ENCODE results near the gene STAMBP. TPM values are rescaled to one million over a fixed set of nuclear protein-coding genes. Genes with fewer than 3 reads are reported as not detected.

Gene STAMBP
- total RNA-seq, 4 donors from 2014 or later = 14.4 to 27.0 (median 20.0) TPM

GRCh38 chr2:73908689-73909652 is 80.2 kb downstream of the STAMBP start:
- TF ChIP-seq, protein P1, sequence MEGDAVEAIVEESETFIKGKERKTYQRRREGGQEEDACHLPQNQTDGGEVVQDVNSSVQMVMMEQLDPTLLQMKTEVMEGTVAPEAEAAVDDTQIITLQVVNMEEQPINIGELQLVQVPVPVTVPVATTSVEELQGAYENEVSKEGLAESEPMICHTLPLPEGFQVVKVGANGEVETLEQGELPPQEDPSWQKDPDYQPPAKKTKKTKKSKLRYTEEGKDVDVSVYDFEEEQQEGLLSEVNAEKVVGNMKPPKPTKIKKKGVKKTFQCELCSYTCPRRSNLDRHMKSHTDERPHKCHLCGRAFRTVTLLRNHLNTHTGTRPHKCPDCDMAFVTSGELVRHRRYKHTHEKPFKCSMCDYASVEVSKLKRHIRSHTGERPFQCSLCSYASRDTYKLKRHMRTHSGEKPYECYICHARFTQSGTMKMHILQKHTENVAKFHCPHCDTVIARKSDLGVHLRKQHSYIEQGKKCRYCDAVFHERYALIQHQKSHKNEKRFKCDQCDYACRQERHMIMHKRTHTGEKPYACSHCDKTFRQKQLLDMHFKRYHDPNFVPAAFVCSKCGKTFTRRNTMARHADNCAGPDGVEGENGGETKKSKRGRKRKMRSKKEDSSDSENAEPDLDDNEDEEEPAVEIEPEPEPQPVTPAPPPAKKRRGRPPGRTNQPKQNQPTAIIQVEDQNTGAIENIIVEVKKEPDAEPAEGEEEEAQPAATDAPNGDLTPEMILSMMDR (IDR thresholded peaks at IDR 0.05) = no peak
- DNase-seq (ENCODE audit: low spot score) (no peak), ATAC-seq (ENCODE audit: low FRiP score) (no peak)

DNA sequence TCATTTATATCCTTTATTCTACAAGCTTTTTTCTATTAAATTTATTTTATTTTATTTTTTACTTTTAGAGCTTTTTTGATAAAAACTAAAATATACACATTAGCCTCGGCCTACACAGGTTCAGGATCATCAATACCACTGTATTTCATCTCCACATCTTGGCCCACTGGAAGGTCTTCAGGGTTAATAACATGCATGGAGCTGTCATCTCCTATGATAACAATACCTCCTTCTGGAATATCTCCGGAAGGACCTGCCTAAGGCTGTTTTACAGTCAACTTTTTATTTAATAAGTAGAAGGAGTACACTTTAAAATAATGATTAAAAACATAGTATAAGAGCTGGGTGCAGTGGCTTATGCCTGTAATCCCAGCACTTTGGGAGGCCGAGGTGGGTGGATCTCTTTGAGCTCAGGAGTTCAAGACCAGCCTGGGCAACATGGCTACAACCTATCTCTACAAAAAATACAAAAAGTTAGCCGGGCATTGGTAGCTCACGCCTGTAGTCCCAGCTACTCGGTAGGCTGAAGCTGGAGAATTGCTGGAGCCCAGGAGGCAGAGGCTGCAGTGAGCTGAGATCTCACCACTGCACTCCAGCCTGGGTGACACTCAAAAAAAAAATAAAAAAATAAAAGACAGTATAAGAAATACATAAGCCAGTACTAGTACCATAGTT is 82.2 kb downstream of the STAMBP start:
- TF ChIP-seq, protein P1 (IDR thresholded peaks at IDR 0.05) = no peak
- ATAC-seq (ENCODE audit: low FRiP score) (no peak), DNase-seq (ENCODE audit: low spot score) (no peak)

GRCh38 chr2:73911548-73912208 is 82.9 kb downstream of the STAMBP start:
- DNase-seq (ENCODE audit: low spot score) = no peak
- no peak for ATAC-seq (ENCODE audit: low FRiP score)
- TF ChIP-seq, protein P1 (IDR thresholded peaks at IDR 0.05) = no peak

DNA sequence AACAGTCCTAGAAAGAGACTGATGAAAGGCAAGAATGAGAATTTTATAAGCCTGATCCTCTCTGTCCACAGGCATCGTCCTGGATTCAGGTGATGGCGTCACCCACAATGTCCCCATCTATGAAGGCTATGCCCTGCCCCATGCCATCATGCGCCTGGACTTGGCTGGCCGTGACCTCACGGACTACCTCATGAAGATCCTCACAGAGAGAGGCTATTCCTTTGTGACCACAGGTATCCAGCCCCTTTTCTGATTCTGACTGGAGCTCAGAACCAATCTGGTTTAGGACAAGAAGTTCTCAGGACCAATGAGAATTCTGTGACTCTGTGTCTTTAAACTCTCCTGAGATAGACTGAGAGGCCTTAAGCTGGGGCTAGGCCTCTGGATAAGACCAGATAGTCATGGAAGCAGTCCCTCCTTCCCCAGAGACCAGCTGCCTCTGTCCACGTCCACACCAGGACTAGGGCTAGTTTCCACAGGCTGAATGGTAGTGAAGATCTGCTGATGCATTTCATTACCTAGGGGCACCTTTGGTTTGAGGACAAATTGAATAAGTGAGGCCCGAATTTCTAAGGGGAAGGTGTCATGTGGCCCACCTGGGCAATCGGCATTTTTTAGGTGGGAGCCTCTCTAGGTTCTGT is 84.8 kb downstream of the STAMBP start:
- TF ChIP-seq, protein P1 (IDR thresholded peaks at IDR 0.05) = no peak
- DNase-seq (ENCODE audit: low spot score) = no peak
- ATAC-seq (ENCODE audit: low FRiP score) = no peak

DNA sequence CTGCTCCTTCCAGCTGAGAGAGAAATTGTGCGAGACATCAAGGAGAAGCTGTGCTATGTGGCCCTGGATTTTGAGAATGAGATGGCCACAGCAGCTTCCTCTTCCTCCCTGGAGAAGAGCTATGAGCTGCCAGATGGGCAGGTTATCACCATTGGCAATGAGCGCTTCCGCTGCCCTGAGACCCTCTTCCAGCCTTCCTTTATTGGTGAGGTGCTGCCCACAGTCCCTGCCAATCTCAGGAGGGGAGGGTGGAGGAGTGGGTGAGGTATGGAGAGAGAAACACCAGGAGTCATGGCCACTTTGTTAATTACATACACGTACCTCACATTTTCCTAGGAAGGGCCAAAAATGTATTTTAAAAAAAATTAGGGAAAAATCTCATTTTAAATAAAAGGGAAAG is 85.9 kb downstream of the STAMBP start:
- ATAC-seq (ENCODE audit: low FRiP score) = no peak
- TF ChIP-seq, protein P1 (IDR thresholded peaks at IDR 0.05) = no peak
- DNase-seq (ENCODE audit: low spot score) = no peak

DNA sequence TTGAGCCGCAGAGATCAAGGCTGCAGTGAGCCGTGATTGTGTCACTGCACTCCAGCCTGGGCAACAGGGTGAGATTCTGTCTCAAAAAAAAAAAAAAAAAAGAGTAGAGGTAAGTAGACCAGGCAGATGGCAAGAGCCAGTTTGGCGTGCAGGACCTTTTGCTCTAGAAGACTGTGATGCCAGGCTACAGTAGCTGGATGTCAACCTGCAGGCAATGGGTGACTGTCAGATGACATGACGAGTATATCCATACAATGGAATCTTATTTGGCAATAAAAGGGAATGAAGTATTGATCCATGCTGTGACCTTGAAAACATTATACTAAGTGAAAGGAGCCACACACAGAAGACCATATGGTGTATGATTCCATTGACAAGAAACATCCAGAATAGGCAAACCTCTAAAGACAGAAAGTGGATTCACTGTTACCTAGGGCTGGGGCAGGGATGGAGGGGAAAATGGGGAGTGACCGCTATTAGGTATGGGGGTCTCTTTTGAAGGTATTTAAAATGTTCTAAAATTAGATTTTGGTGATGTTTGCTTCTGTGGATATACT is 86.8 kb downstream of the STAMBP start:
- no peak for DNase-seq (ENCODE audit: low spot score)
- ATAC-seq (ENCODE audit: low FRiP score) = no peak
- TF ChIP-seq, protein P1 (IDR thresholded peaks at IDR 0.05) = no peak

Measured in omental fat pad (tissue), 4 donors.